Measurements from ENCODE around the gene CCDC12.

GRCh38 chr3:46950650-46951241 lies 25.8 kb downstream of the CCDC12 start:
- TF ChIP-seq ZNF70 (CRISPR knock-in tag; IDR thresholded peaks at IDR 0.05): no peak
- no peak for TF ChIP-seq BACH2 (CRISPR knock-in tag; IDR thresholded peaks at IDR 0.05; ENCODE audit: borderline replicate concordance)
- TF ChIP-seq ZFP30 (CRISPR knock-in tag; IDR thresholded peaks at IDR 0.05): no peak
- TF ChIP-seq PATZ1 (CRISPR knock-in tag; IDR thresholded peaks at IDR 0.05; ENCODE audit: borderline replicate concordance): no peak
- TF ChIP-seq ARNTL (CRISPR knock-in tag; IDR thresholded peaks at IDR 0.05; ENCODE audit: borderline replicate concordance, low read depth): no peak
- TF ChIP-seq TOX (CRISPR knock-in tag; IDR thresholded peaks at IDR 0.05; ENCODE audit: borderline replicate concordance): no peak
- TF ChIP-seq POU6F1 (CRISPR knock-in tag; IDR thresholded peaks at IDR 0.05; ENCODE audit: borderline replicate concordance, low read depth): no peak
- TF ChIP-seq TSHZ2 (CRISPR knock-in tag; IDR thresholded peaks at IDR 0.05): no peak
- TF ChIP-seq RARB (CRISPR knock-in tag; IDR thresholded peaks at IDR 0.05): no peak
- TF ChIP-seq PPARA (CRISPR knock-in tag; IDR thresholded peaks at IDR 0.05; ENCODE audit: borderline replicate concordance): no peak
- no peak for TF ChIP-seq CREB5 (CRISPR knock-in tag; IDR thresholded peaks at IDR 0.05; ENCODE audit: low read depth)

Data from SK-N-SH treated with all-trans-retinoic acid at 6 μM for 48 hours (cell line).